ENCODE results near the gene UCP2. TPM values are rescaled to one million over a fixed set of nuclear protein-coding genes. Genes with fewer than 3 reads are reported as not detected.

The UCP2 gene
- total and polyA plus RNA-seq, 7 experiments from 2014 or later: 365 to 1,411 (median 913) TPM

DNA sequence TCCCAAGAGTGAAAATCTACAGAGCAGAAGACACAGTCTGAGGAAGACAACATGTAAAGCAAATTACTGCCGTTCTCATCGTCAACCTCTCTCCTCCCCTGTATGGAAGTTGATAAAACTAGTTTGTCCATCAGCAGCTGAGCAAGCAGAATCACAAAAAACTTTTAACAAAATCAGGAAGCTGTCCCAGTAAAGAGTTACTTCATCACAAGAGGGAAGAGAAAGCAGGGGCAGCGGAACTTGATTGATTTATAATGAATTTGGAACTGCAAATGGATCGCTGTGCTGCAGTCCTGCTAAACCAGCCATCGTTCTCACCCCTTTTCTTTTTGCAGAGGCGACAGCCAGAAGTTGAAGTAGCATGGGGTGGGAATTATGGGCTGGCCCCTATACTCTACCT lies 39.9 kb upstream of the UCP2 start:
- Mint-ChIP-seq H3K9me3 (no peaks in the 10 kb centered on the region), H3K4me1 (peaks cover 10 to 33% (median 16%) of the 10 kb centered on the region in 7 donors)

DNA sequence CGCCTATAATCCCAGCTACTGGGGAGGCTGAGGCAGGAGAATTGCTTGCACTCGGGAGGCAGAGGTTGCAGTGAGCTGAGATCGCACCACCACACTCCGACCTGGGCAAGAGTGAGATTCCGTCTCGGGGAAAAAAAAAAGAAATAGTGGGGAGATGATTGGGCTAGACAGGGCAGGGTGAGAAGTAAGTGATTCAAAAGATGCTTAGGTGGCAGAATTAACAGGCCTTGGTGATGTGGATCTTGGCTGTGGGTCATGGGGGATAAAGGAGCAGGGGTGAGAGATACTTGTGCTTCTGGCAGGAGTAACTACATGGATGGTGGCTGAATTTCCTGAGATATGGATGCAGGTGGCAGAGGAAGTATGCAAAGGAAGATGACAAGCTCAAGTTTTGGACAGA lies 39.4 kb upstream of the UCP2 start:
- Histone ChIP-seq H3K36me3 (ENCODE audit: control insufficient read depth in 2 of 3, insufficient read depth in 3 of 3, low read length in 3 of 3) (no peaks in the 10 kb centered on the region), H3K27me3 (ENCODE audit: control insufficient read depth in 2 of 2, insufficient read depth in 2 of 2, low read length in 2 of 2) (no peaks in the 10 kb centered on the region), H3K4me1 (ENCODE audit: control insufficient read depth in 2 of 2, insufficient read depth in 2 of 2, low read length in 2 of 2) (peaks cover 6 to 24% of the 10 kb centered on the region in 2 donors), H3K4me3 (ENCODE audit: low read length) (no peak overlapping the region), H3K27ac (ENCODE audit: low read depth, low read length) (no peak overlapping the region), H3K9me3 (ENCODE audit: control insufficient read depth in 2 of 3, low read length in 3 of 3) (no peaks in the 10 kb centered on the region)
- peaks cover 13 to 38% (median 33%) of the 10 kb centered on the region in 5 donors for H3K36me3 Mint-ChIP-seq
- POLR2A ChIA-PET: interaction anchor here (1.1 to 14.0 kb wide), 2 partner anchors 27 to 51 kb away, joined by 3 to 171 read pairs; no protein-coding TSS in a partner anchor
- intact Hi-C loops (cut with micrococcal nuclease): no loop called here
- DNase-seq (no peak), ATAC-seq (no peak)
- H3K27me3 Mint-ChIP-seq: no peaks in the 10 kb centered on the region
- no peak overlapping the region for H3K27ac Mint-ChIP-seq
- CTCF ChIA-PET: interaction anchor here (0.8 to 1.1 kb wide), 2 partner anchors 20 to 25 kb away, joined by 3 to 4 read pairs; no protein-coding TSS in a partner anchor
- H3K4me1 Mint-ChIP-seq: peaks cover 15 to 36% (median 21%) of the 10 kb centered on the region in 7 donors
- no peaks in the 10 kb centered on the region for H3K9me3 Mint-ChIP-seq
- no peak overlapping the region for H3K4me3 Mint-ChIP-seq

More for the DNA sequence above, 39.9 kb upstream of the UCP2 start:
- ChIA-PET CTCF (no interaction called here), POLR2A (interaction anchor here (0.6 to 14.0 kb wide), 3 partner anchors 19 to 51 kb away, joined by 3 to 171 read pairs (median 3); no protein-coding TSS in a partner anchor)
- Histone ChIP-seq H3K27ac (ENCODE audit: low read depth, low read length) (no peak overlapping the region), H3K9me3 (ENCODE audit: control insufficient read depth in 2 of 3, low read length in 3 of 3) (no peaks in the 10 kb centered on the region), H3K36me3 (ENCODE audit: control insufficient read depth in 2 of 3, insufficient read depth in 3 of 3, low read length in 3 of 3) (no peaks in the 10 kb centered on the region), H3K27me3 (ENCODE audit: control insufficient read depth in 2 of 2, insufficient read depth in 2 of 2, low read length in 2 of 2) (no peaks in the 10 kb centered on the region), H3K4me3 (ENCODE audit: low read length) (no peak overlapping the region), H3K4me1 (ENCODE audit: control insufficient read depth in 2 of 2, insufficient read depth in 2 of 2, low read length in 2 of 2) (peaks cover 6 to 24% of the 10 kb centered on the region in 2 donors)
- Mint-ChIP-seq H3K27ac (no peak overlapping the region), H3K27me3 (no peaks in the 10 kb centered on the region), H3K4me3 (no peak overlapping the region), H3K36me3 (peaks cover 13 to 35% (median 30%) of the 10 kb centered on the region in 5 donors)
- intact Hi-C loops (cut with micrococcal nuclease): no loop called here
- ATAC-seq: no peak
- DNase-seq: no peak

DNA sequence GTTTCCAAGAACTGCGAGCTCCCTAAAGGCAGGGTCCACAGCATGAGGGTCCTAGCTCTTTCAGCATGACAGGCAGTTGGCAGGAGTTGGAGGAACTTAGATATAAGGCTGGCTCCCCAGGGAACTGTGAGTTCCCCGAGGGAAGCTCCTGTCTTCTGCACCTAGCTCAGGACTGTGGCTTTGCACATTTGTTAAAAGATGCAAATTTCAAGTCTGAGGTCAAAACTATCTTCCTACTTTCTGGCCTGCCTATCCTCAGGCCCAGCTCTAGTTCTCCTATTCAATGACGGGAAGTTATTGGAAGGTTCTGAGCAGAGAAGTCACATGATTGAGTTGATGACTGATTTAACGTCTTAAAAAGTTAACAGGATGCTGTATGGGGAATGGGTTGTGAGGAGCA lies 37.9 kb upstream of the UCP2 start:
- intact Hi-C loops (cut with micrococcal nuclease): loop anchor here in 1 of 2 donors (1.0 kb wide), 1 partner anchor 8 kb away; no protein-coding TSS in a partner anchor
- ChIA-PET CTCF (interaction anchor here (0.7 to 1.3 kb wide), 3 partner anchors 8 to 57 kb away, joined by 3 to 6 read pairs (median 3); no protein-coding TSS in a partner anchor), POLR2A (interaction anchor here (1.2 to 14.0 kb wide), 5 partner anchors 10 to 59 kb away, joined by 3 to 171 read pairs (median 7); no protein-coding TSS in a partner anchor)
- Mint-ChIP-seq H3K36me3 (peaks cover 12 to 42% (median 34%) of the 10 kb centered on the region in 5 donors), H3K9me3 (peaks cover 0 to 3% (median 0%) of the 10 kb centered on the region in 11 donors), H3K4me1 (peaks cover 21 to 39% (median 34%) of the 10 kb centered on the region in 7 donors), H3K27me3 (no peaks in the 10 kb centered on the region), H3K4me3 (no peak overlapping the region), H3K27ac (no peak overlapping the region)
- ATAC-seq (peak; percentile 57), DNase-seq (no peak)
- Histone ChIP-seq H3K27me3 (ENCODE audit: control insufficient read depth in 2 of 2, insufficient read depth in 2 of 2, low read length in 2 of 2) (no peaks in the 10 kb centered on the region), H3K4me3 (ENCODE audit: low read length) (no peak overlapping the region), H3K4me1 (ENCODE audit: control insufficient read depth in 2 of 2, insufficient read depth in 2 of 2, low read length in 2 of 2) (peaks cover 15 to 29% of the 10 kb centered on the region in 2 donors), H3K27ac (ENCODE audit: low read depth, low read length) (no peak overlapping the region), H3K9me3 (ENCODE audit: control insufficient read depth in 2 of 3, low read length in 3 of 3) (no peaks in the 10 kb centered on the region), H3K36me3 (ENCODE audit: control insufficient read depth in 2 of 3, insufficient read depth in 3 of 3, low read length in 3 of 3) (peaks cover 0 to 4% (median 0%) of the 10 kb centered on the region in 3 experiments)

DNA sequence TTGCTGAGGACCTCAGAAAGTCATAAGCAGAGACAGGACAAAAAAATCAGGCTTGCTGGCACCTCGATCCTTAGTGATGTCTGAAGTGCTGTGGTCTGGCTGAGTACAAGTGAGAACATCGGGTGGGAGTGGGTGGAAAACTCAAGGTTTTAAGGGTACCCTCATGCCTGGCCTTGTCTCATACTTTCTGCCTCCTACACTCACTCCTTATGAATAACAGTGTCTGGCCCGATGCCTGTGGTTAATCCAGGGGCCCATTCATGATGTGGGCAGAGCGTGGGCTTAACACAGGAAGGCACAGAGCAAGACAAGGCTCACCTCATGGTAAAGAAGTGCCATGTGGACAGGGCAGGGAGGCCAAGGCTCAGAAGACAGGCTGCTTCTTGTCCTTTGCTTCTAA lies 37.2 kb upstream of the UCP2 start:
- intact Hi-C loops (cut with micrococcal nuclease): loop anchor here in 1 of 2 donors (1.0 kb wide), 1 partner anchor 8 kb away; no protein-coding TSS in a partner anchor
- ATAC-seq (peak; percentile 52), DNase-seq (peak in 1 of 9 donors; percentile 75)
- Histone ChIP-seq H3K27me3 (ENCODE audit: control insufficient read depth in 2 of 2, insufficient read depth in 2 of 2, low read length in 2 of 2) (no peaks in the 10 kb centered on the region), H3K4me1 (ENCODE audit: control insufficient read depth in 2 of 2, insufficient read depth in 2 of 2, low read length in 2 of 2) (peaks cover 22 to 36% of the 10 kb centered on the region in 2 donors), H3K27ac (ENCODE audit: low read depth, low read length) (no peak overlapping the region), H3K9me3 (ENCODE audit: control insufficient read depth in 2 of 3, low read length in 3 of 3) (no peaks in the 10 kb centered on the region), H3K36me3 (ENCODE audit: control insufficient read depth in 2 of 3, insufficient read depth in 3 of 3, low read length in 3 of 3) (peaks cover 0 to 4% (median 0%) of the 10 kb centered on the region in 3 experiments), H3K4me3 (ENCODE audit: low read length) (no peak overlapping the region)
- peaks cover 12 to 38% (median 35%) of the 10 kb centered on the region in 5 donors for H3K36me3 Mint-ChIP-seq
- H3K4me1 Mint-ChIP-seq: peaks cover 25 to 43% (median 39%) of the 10 kb centered on the region in 7 donors
- peak overlapping the region in 2 of 10 donors; percentile 4 to 5 for H3K4me3 Mint-ChIP-seq
- no peaks in the 10 kb centered on the region for H3K27me3 Mint-ChIP-seq
- H3K27ac Mint-ChIP-seq: peak overlapping the region in 4 of 9 donors; percentile 26 to 63 (median 32)
- CTCF ChIA-PET: interaction anchor here (0.7 to 1.2 kb wide), 4 partner anchors 7 to 30 kb away, joined by 3 to 5 read pairs (median 4); no protein-coding TSS in a partner anchor
- POLR2A ChIA-PET: interaction anchor here (1.5 to 14.0 kb wide), 5 partner anchors 9 to 48 kb away, joined by 5 to 237 read pairs (median 8); partner anchors contain the start of gene UCP2
- peaks cover 0 to 3% (median 0%) of the 10 kb centered on the region in 11 donors for H3K9me3 Mint-ChIP-seq

DNA sequence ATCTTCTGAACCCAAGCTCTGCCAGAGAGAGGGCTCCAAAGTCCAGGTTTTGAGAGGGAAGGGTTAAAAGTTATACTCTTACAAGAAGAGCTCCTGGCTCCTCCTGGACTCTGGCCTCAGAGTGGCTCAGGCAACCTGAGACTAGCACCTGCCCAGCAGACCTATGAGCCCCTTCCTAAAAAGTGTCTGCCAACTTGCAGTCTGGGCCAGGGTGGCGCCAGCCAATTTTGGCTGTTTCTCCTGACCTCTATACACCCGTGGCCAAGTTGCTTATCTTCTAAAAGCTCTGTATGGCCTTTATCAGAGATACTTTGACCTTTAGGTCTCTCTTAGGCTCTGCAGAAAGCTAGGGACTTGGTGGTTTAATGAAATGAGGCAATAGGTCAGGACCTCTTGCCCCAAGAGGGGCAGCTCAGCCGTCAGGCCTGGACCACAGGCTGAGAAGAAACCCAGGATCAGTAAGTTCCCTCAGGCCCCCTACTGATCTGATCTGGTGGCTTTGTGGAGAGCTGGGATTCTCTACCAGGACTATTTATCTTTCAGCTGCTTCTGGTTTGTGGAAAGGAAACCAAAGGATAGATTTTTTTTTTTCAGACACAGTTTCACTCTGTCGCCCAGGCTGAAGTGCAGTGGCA lies 36.6 kb upstream of the UCP2 start:
- intact Hi-C loops (cut with micrococcal nuclease): no loop called here
- H3K4me3 ChIP-seq (ENCODE audit: low read length): no peak overlapping the region
- peak overlapping the region in 1 of 10 donors; percentile 4 for H3K4me3 Mint-ChIP-seq
- peaks cover 27 to 48% (median 45%) of the 10 kb centered on the region in 7 donors for H3K4me1 Mint-ChIP-seq
- peaks cover 28 to 38% of the 10 kb centered on the region in 2 donors for H3K4me1 ChIP-seq (ENCODE audit: control insufficient read depth in 2 of 2, insufficient read depth in 2 of 2, low read length in 2 of 2)
- peaks cover 0 to 4% (median 0%) of the 10 kb centered on the region in 3 experiments for H3K36me3 ChIP-seq (ENCODE audit: control insufficient read depth in 2 of 3, insufficient read depth in 3 of 3, low read length in 3 of 3)
- H3K9me3 Mint-ChIP-seq: peaks cover 0 to 3% (median 0%) of the 10 kb centered on the region in 11 donors
- no peaks in the 10 kb centered on the region for H3K27me3 Mint-ChIP-seq
- no peak for DNase-seq
- H3K9me3 ChIP-seq (ENCODE audit: control insufficient read depth in 2 of 3, low read length in 3 of 3): no peaks in the 10 kb centered on the region
- CTCF ChIA-PET: interaction anchor here (0.6 to 1.2 kb wide), 4 partner anchors 9 to 118 kb away, joined by 3 to 5 read pairs (median 4); no protein-coding TSS in a partner anchor
- H3K27ac ChIP-seq (ENCODE audit: low read depth, low read length): no peak overlapping the region
- H3K36me3 Mint-ChIP-seq: peaks cover 12 to 36% (median 33%) of the 10 kb centered on the region in 5 donors
- POLR2A ChIA-PET: interaction anchor here (1.2 to 14.0 kb wide), 4 partner anchors 8 to 53 kb away, joined by 3 to 237 read pairs (median 90); partner anchors contain the start of gene UCP2
- H3K27ac Mint-ChIP-seq: peak overlapping the region in 4 of 9 donors; percentile 33 to 59 (median 40)
- H3K27me3 ChIP-seq (ENCODE audit: control insufficient read depth in 2 of 2, insufficient read depth in 2 of 2, low read length in 2 of 2): no peaks in the 10 kb centered on the region
- ATAC-seq: no peak

DNA sequence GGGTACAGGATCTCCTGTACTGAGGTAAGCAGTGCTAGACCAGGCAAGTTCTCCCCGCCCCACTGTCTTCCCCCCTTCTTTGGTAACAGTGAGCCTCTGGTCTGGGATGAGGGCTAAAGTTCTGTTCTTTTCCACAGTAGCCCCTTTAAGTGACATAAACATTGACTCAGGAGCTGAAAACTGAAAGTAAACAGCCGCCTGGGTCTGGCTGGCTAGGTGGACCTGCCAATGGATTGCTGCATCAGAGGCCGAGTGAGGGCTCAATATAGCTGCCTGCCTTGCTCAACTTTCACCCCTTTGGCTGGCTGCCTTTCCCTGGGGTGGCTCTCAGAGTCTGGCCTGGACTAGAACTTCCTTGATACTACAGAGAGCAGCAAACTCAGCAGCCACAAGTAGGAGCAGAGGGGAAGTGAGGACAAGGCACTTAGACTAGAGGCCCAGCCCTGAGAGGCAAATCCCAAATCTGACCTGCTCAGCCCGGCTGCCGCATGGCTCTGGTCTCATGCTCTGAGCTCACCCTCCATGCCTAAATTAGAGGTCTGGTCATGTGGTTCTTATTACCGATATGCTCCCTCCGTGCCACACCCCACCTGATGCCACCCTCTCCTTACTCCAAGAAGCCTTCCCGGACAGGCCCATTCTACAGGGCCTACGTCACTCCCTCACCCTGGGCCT lies 35.8 kb upstream of the UCP2 start:
- H3K4me3 Mint-ChIP-seq: peak overlapping the region in 1 of 10 donors; percentile 32

More for the DNA sequence above, 35.8 kb upstream of the UCP2 start:
- Histone ChIP-seq H3K36me3 (ENCODE audit: control insufficient read depth in 2 of 3, insufficient read depth in 3 of 3, low read length in 3 of 3) (peaks cover 0 to 4% (median 0%) of the 10 kb centered on the region in 3 experiments), H3K9me3 (ENCODE audit: control insufficient read depth in 2 of 3, low read length in 3 of 3) (no peaks in the 10 kb centered on the region), H3K27ac (ENCODE audit: low read depth, low read length) (no peak overlapping the region), H3K4me3 (ENCODE audit: low read length) (no peak overlapping the region), H3K4me1 (ENCODE audit: control insufficient read depth in 2 of 2, insufficient read depth in 2 of 2, low read length in 2 of 2) (peaks cover 36 to 42% of the 10 kb centered on the region in 2 donors), H3K27me3 (ENCODE audit: control insufficient read depth in 2 of 2, insufficient read depth in 2 of 2, low read length in 2 of 2) (no peaks in the 10 kb centered on the region)
- ChIA-PET POLR2A (interaction anchor here (0.6 to 14.0 kb wide), 7 partner anchors 7 to 53 kb away, joined by 3 to 237 read pairs (median 6); partner anchors contain the start of gene UCP2), CTCF (interaction anchor here (0.6 to 1.2 kb wide), 4 partner anchors 8 to 119 kb away, joined by 3 to 5 read pairs (median 4); no protein-coding TSS in a partner anchor)
- intact Hi-C loops (cut with micrococcal nuclease): no loop called here
- ATAC-seq (peak; percentile 73), DNase-seq (no peak)
- peaks cover 21 to 49% (median 44%) of the 10 kb centered on the region in 7 donors for H3K4me1 Mint-ChIP-seq
- peak overlapping the region in 5 of 9 donors; percentile 4 to 45 (median 28) for H3K27ac Mint-ChIP-seq
- H3K36me3 Mint-ChIP-seq: peaks cover 6 to 33% (median 27%) of the 10 kb centered on the region in 5 donors
- H3K9me3 Mint-ChIP-seq: peaks cover 0 to 3% (median 0%) of the 10 kb centered on the region in 11 donors
- no peaks in the 10 kb centered on the region for H3K27me3 Mint-ChIP-seq

All from naive thymus-derived CD4-positive, alpha-beta T cell (primary cell).